ENCODE results near the gene AGBL1. TPM values are rescaled to one million over a fixed set of nuclear protein-coding genes. Genes with fewer than 3 reads are reported as not detected.

Gene AGBL1
- total RNA-seq, 3 donors from 2014 or later (not counting 1 experiment from before 2014, with no cell fraction given), result not detected

GRCh38 chr15:86629409-86630356 is 550.0 kb downstream of the AGBL1 start:
- H3K4me1 ChIP-seq (ENCODE audit: control insufficient read depth, insufficient read depth, low read length), result peaks cover 3% of the 10 kb centered on the region
- no peaks in the 10 kb centered on the region for H3K27me3 ChIP-seq (ENCODE audit: control insufficient read depth, insufficient read depth, low read length)
- no peaks in the 10 kb centered on the region for H3K36me3 ChIP-seq (ENCODE audit: control insufficient read depth, insufficient read depth, low read length)
- DNase-seq (no peak), ATAC-seq (no peak)
- peaks cover 6 to 13% of the 10 kb centered on the region in 2 donors for H3K27me3 Mint-ChIP-seq (ENCODE audit: low read depth in 2 of 2)
- peaks cover 0 to under 1% of the 10 kb centered on the region in 2 donors for H3K4me1 Mint-ChIP-seq
- TF ChIP-seq CTCF (IDR thresholded peaks at IDR 0.05), result no peak
- H3K4me3 Mint-ChIP-seq, result no peak overlapping the region
- no peaks in the 10 kb centered on the region for H3K36me3 Mint-ChIP-seq
- no peaks in the 10 kb centered on the region for H3K9me3 Mint-ChIP-seq
- H3K9me3 ChIP-seq (ENCODE audit: control insufficient read depth, insufficient read depth, low read length), result no peaks in the 10 kb centered on the region
- H3K4me3 ChIP-seq (ENCODE audit: low read length), result no peak overlapping the region
- no peak overlapping the region for H3K27ac Mint-ChIP-seq
- H3K27ac ChIP-seq (ENCODE audit: low read length), result no peak overlapping the region
- WGBS (ENCODE audit: insufficient coverage), result 82% methylated on average over 5 of the region's 7 CpGs
- intact Hi-C loops (cut with micrococcal nuclease), result no loop called here

GRCh38 chr15:86630946-86631345 is 551.3 kb downstream of the AGBL1 start:
- Mint-ChIP-seq H3K9me3 (no peaks in the 10 kb centered on the region), H3K4me3 (no peak overlapping the region), H3K27ac (no peak overlapping the region), H3K27me3 (ENCODE audit: low read depth in 2 of 2) (peaks cover 3 to 6% of the 10 kb centered on the region in 2 donors), H3K36me3 (no peaks in the 10 kb centered on the region), H3K4me1 (no peaks in the 10 kb centered on the region)
- intact Hi-C loops (cut with micrococcal nuclease), result no loop called here
- 94% methylated on average over 4 of the region's 5 CpGs for WGBS (ENCODE audit: insufficient coverage)
- H3K27me3 ChIP-seq (ENCODE audit: control insufficient read depth, insufficient read depth, low read length), result no peaks in the 10 kb centered on the region
- DNase-seq, result no peak
- H3K36me3 ChIP-seq (ENCODE audit: control insufficient read depth, insufficient read depth, low read length), result no peaks in the 10 kb centered on the region
- TF ChIP-seq CTCF (IDR thresholded peaks at IDR 0.05), result no peak
- no peaks in the 10 kb centered on the region for H3K9me3 ChIP-seq (ENCODE audit: control insufficient read depth, insufficient read depth, low read length)
- no peaks in the 10 kb centered on the region for H3K4me1 ChIP-seq (ENCODE audit: control insufficient read depth, insufficient read depth, low read length)
- ATAC-seq, result no peak
- no peak overlapping the region for H3K27ac ChIP-seq (ENCODE audit: low read length)
- no peak overlapping the region for H3K4me3 ChIP-seq (ENCODE audit: low read length)

GRCh38 chr15:86634146-86634545 is 554.5 kb downstream of the AGBL1 start:
- TF ChIP-seq CTCF (IDR thresholded peaks at IDR 0.05), result no peak
- DNase-seq (no peak), ATAC-seq (no peak)
- Histone ChIP-seq H3K27ac (ENCODE audit: low read length) (no peak overlapping the region), H3K4me1 (ENCODE audit: control insufficient read depth, insufficient read depth, low read length) (no peaks in the 10 kb centered on the region), H3K4me3 (ENCODE audit: low read length) (no peak overlapping the region), H3K27me3 (ENCODE audit: control insufficient read depth, insufficient read depth, low read length) (no peaks in the 10 kb centered on the region), H3K36me3 (ENCODE audit: control insufficient read depth, insufficient read depth, low read length) (no peaks in the 10 kb centered on the region), H3K9me3 (ENCODE audit: control insufficient read depth, insufficient read depth, low read length) (no peaks in the 10 kb centered on the region)
- Mint-ChIP-seq H3K36me3 (no peaks in the 10 kb centered on the region), H3K9me3 (no peaks in the 10 kb centered on the region), H3K27ac (no peak overlapping the region), H3K4me3 (no peak overlapping the region), H3K4me1 (no peaks in the 10 kb centered on the region), H3K27me3 (ENCODE audit: low read depth in 2 of 2) (peaks cover 0 to 5% of the 10 kb centered on the region in 2 donors)
- no CpG with 5 or more reads among the region's 4 CpGs for WGBS (ENCODE audit: insufficient coverage)
- intact Hi-C loops (cut with micrococcal nuclease), result no loop called here
